GM18873 (cell line): ENCODE results near the gene LTA4H.
A peak's percentile ranks its signal among the peaks of the same experiment; 100 is the strongest.
"Not testable (repeated sequence)": the region's sequence is repeated elsewhere in the genome, so short reads cannot be mapped to it uniquely, and the experiment has no call there.

Experiments used
- ATAC-seq: cut with Tn5 transposase; IDR thresholded peaks from one replicate; pipeline ENCODE4 v1.9.1; 2021; ENCODE audit warnings: mild to moderate bottlenecking, moderate library complexity, moderate number of reproducible peaks; ENCODE audit not compliant: unreplicated experiment, low FRiP score

The LTA4H gene

DNA sequence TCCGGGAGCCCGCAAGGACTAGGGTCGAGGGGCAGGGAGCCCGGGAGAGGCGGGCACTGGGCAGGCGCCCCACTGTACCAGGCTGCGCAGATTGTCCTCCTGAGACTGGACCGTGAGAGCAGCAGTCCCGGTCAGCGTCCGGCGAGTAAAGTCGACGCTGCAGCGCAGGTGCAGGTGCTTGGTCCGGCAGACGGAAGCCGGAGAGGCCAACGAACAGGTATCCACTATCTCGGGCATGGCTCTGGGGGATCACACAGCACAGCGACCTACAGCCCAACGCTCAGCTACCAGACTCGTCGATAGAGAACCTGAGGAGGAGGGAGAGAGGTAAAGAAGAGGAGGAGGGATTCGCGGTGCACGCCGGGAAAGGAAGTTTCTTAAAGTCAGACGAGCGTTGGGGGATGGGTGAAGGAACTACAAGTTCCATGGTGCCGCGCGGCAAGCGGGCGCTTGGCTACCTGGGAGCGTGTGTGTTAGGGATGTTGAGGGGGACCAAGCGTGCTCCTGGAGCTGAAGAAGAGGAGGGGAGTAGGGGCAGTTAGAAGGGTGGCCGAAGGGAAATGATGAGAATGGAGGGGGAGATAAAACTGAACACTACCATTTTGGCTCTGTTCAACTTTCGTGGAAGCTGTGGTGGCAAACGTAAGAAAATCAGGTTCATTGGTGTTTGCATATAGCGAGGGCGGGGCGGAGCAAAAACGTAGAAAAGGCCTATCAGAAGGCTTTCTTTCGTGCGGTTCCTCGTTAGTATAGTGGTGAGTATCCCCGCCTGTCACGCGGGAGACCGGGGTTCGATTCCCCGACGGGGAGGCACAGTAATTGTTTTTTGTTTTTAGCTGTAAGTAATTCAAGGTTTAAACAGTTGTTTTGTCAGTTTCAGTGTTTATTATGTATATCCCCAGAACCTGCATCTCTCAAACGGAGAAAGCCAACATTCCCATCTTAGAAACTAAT is at the start of gene LTA4H:
LTA4H (minus strand) TSS at position 305 of the 954 bp plus-strand sequence; CDS start at position 237, 68 bp downstream.
- peak; percentile 89 for ATAC-seq

DNA sequence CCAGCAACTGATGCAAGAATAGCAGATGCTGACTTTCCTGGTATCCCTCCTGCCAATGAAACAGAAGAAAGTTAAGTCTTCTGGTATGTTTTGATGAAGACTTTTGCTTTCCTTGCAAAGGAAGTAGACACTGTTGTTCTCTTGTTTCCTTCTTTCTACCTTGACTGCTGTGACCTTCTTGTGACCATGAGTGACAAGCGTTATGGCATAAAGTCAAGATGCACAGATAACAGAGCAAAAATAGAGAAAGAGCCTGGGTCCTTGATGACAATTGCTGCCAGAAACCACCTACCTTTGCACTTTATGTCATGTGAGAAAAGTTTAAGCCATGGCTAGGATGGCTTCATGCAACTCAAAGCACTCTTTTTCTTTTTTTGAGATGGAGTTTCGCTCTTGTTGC is 49.2 kb upstream of the LTA4H start:
- ATAC-seq, result no peak

DNA sequence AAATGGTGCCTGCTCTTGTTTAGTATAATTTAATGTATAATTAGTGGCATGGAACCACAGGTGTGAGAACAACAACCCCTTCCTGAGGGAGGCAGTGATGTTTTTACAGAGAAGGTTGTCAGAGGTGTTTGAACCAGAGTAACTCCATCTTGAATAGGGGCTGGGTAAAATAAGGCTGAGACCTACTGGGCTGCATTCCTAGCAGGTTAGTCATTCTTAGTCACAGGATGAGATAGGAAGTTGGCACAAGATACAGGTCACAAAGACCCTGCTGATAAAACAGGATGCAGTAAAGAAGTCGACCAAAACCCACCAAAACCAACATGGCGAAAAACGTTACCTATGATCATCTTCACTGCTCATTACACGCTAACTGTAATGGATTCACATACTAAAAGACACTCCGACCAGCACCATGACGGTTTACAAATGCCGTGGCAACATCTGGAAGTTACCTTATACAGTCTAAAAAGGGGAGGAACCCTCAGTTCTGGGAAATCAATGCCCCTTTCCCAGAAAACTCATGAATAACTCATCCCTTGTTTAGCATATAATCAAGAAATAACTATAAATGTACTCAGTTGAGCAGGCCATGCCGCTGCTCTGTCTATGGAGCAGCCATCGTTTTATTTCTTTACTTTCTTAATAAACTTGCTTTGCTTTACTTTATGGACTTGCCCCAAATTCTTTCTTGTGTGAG is 47.8 kb upstream of the LTA4H start:
- ATAC-seq, result no peak

DNA sequence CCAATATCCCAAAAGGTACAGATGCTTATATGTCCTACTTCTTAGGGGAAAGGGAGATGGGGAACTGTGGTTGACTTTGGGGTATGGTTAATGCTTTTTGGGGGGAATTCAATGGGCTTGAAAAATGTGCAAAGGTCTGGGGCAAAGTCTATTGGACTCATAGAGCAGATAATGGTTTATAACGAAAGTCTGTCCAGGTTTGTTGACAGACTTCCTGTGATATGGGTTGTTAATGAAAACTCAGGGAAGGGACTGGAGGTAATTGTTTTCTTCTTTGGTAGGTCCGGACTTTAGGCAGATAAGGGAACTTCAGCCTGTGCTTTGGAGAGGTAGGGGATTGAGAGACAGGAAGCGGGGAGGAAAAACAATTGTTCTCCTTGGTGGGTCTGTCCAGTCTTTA is 46.2 kb upstream of the LTA4H start:
- ATAC-seq, result no peak

DNA sequence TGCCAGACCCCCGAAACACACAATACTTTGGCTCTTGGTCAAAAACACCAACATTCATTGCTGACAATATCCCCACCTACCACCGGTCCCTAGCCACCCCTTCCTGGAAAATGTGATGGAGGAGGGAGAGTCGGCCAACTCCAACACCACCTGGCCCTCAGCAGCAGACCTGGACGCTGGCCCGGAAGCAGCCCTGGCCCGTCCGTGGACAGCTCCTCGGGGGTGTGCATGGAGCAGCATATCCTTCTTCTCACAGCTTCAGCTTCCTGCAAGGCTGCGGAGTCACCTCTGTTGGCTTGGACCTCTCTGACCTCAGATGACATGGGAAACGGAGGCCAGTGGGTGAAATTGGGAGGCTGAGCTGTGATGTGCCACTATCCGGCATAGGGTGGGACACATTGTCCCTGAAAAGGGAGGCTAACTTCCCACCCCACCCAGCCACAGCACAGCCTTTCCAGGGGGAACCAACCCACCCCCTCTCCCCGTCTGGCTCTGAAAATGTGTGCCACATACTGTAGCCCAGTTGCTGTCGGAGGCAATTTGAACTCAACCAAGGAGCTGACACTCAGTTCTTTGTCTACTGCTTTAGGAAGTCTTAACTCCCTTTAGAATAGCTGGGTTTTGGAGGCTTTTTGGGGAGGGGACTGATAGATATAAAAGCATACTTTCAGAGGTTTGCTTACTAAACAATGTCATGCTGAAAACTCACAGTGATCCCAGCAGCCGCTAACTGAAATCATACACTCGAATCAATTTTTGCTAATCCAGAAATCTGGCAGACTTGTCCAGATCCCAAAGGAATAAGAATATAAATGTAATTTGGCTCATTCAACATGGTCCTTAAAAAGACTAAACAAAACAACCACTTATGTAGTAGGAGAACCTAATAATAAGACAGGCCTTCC is 43.1 kb upstream of the LTA4H start:
- ATAC-seq, result no peak

DNA sequence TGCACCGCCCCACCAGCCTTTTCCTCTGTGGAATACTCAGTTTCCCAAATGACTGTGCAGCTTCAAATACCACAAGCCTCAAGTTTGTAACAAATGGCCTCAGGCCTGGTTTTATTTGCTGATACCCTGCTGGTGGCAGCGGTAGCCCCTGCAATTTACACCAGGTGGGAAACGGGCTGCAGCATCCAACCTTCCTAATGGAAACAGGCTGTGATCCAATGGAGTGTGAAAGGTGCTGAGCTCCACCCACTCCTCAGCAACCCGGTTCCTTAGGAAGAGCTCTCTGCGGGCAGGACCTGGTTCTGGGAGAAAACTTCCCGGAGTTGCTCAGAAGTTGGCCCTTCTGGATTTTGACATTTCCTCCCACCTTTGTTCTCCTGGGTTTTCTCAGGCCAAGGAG is 41.7 kb upstream of the LTA4H start:
- ATAC-seq, result no peak

DNA sequence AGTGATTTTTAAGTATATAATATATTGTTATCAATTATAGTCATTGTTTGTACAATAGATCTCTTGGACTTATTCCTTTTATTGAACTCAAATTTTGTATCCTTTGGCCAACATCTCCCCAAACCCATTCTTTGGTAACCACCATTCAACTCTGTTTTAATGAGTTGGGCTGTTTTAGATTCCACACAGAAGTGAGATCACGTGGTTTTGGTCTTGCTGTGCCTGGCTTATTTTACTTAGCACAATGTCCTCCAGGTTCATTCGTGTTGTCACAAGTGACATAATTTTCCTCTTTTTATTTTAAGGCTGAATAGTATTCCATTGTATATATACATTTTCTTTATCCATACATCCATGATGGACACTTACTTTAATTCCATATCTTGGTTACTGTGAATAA is 40.2 kb upstream of the LTA4H start:
- no peak for ATAC-seq

DNA sequence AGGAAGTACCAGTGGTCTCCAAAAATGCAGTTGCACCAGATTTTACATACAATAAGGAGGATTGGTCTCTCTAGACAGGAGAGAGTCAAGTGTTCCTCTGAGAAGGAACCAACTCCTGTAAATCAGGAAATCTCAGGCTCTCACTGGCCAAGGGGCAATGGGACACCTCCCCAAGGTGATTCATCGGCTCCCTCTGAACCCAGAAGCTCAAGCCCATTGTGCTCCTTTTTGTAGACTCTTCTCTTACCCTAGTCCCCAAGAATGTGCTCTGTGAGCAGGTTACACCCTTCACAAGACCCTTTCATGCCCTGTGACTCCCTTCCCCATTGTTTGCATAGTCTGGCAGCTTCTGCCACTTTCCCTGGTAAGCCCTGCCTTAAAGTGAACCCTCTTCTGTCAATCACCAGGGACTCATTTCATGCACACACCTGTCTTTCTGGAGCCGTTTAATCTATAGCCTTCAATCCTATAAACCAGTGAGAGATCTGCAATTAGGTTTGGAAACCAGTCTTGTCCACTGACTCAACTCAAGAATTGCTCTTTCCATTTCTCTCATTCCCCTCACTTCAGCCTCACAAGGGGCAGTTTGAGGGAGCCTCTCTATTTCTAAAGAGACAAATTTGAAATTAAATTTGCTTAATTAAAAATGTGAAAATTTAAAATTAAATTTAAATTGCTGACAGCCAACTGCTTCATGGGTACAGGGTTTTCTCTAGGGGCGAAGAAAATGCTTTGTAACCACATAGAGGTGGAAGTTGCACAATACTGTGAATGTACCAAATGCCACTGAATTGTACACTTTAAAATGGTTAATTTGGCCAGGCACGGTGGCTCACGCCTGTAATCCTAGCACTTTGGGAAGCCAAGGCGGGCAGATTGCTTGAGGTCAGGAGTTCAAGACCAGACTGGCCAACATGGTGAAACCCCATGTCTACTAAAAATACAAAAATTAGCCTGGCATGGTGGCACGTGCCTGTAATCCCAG is 38.3 kb upstream of the LTA4H start:
- no peak for ATAC-seq

DNA sequence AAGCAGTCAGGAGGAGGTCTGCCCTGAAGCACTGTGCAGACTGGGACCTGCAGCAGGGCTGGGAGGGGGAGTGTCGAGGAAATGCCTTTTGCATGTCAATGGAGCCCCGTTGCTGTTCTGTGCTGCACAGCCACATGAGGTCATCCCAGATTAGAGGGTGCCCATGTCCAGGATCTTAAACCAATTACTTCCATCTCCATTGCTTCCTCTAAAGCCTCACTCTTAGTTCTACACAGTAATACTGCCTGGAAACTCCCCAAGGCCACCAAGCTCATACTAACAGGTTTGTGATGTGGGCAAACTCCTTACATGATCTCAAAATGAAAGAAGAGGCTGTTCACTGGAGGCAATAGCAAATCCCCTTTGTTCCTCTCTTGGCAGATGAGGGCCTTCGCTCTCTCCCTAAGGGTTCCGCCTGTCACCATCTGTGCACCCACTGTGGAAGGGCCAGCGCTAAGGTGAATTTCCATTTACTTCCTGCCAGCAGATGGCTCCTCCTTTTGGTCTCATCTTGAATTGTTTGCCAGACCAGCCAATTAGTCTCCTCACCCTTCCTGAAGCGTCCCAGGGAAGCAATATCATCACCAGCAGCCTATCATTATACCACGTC is 35.4 kb upstream of the LTA4H start:
- ATAC-seq, result no peak

DNA sequence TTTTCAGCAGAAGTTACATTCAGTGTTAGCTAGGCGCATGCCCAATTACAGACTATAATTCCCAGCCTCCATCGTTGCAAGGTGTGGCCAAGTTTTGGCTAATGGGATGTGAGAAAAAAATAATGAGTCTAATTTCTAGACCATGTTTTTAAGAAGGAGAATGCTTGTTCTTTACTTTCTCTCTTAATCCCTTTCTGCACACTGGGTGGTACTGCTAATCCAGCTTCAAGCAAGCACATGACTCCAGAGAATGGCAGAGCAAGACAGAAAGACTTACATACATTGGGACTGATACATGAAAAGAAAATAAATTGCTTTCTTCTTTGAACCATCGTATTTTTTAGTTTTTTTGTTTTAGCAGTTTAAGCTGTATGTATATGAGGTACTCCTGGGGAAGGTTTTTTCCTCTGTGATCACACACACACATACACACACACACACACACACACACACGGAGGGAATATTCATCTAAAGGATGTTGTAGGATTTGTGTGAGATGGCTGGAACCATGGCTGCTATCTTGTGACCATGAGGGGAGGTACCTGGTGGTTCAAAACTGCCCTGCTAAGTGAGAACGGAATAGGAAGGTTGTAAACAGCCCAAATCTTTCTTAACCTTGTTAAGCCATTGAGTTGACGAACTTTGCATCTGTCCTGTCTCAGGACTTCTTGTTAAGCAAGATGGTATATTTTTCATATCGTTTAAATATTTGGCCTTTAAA is 34.3 kb upstream of the LTA4H start:
- no peak for ATAC-seq

DNA sequence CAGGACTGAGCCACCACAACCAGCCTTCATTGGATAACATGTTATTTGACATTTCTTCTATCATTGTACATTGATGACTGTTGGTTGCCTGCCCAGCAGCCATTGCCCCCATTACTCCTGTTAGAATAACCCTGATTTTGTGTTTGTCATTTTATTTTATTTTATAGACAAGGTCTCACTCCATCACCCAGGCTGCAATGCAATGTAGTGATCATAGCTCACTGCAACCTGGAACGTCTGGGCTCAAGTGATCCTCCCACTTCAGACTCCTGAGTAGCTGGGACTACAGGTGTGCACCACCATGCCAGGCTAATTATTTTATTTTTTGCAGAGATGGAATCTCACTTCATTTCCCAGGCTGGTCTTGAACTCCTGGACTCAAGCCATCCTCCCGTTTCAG is 33.2 kb upstream of the LTA4H start:
- ATAC-seq, result no peak

DNA sequence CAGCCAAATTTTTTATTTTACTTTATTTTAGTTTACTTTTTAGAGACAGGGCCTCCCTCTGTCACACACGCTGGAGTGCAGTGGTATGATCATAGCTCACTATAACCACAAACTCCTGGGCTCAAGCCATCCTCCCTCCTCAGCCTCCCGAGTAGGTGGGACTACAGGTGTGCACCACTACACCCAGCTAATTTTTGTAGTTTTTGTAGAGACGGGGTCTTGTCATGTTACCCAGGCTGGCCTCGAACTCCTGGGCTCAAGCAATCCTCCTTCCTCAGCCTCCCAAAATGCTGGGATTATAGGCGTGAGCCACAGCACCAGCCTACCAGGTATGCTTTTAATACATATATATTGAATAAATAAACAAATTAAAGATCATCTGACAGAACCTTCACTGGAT is 32.7 kb upstream of the LTA4H start:
- ATAC-seq, result no peak

DNA sequence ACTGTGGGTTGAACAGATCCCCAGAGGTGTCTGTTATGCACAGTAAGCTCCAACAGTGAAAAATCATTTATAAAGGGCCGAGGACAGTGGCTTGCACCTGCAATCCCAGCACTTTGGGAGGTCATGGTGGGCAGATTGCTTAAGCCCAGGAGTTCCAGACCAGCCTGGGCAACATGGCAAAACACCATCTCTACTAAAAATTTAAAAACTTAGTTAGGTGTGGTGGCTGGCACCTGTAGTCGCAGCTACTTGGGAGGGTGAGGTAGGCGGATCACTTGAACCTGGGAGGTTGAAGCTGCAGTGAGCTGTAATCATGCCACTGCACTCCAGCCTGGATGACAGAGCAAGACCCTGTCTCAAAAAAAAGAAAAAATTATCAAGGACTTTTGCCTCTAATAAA is 30.4 kb upstream of the LTA4H start:
- ATAC-seq, result not testable (repeated sequence)

DNA sequence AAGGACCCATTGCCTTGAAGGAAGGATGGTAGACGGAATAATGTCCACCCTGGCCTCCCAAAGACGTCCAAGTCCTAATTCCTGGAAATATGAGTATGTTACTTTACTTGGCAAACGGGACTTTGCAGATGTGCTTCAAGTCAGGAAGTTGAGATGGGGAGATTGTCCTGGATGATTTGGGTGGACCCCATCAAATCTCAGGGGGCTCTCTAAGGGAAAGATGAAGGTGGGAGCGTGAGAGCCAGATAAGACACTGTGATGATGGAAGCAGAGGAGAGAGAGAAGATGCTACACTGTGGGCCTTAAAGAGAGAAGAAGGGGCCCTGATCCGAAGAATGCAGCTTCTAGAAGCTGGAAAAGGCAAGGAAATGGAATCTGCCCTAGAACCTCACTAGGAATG is 29.6 kb upstream of the LTA4H start:
- no peak for ATAC-seq

DNA sequence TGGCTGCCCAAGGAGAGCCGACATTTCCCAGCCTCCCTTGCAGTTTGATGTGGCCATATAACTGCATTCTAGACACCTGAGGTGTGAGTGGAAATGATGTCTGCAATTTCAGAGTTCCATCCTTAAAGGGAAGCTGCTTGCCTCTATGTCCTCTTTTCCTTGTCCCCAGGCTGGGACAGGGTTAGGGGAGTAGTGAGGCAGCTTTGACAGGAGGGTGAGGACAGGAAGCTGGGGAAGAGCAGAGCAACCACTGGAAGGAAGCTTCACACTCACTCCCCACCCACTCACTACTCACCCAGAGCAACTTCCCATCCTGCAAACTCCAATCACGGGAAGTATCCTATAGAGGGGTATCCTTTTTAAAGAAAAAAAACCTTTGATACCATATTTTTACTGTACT is 28.9 kb upstream of the LTA4H start:
- ATAC-seq, result no peak

DNA sequence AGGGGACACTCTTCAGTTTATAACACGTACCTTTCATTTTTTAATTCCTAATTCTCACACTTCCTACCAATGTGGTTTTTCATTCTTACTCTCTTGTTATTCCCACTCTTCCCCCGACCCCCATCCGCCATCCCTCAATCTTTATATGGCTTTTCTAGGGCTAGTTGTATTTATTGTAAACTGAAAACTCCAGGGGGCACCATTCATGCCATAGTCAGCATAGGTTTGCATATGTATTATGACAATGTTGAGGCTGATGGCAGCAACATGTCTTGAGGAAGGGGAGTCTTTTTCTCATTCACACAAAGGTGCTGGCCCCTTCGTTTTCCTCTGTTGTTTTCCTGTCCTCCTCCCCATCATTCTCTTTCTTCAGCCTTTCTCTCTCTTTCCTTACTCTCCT is 27.7 kb upstream of the LTA4H start:
- no peak for ATAC-seq

DNA sequence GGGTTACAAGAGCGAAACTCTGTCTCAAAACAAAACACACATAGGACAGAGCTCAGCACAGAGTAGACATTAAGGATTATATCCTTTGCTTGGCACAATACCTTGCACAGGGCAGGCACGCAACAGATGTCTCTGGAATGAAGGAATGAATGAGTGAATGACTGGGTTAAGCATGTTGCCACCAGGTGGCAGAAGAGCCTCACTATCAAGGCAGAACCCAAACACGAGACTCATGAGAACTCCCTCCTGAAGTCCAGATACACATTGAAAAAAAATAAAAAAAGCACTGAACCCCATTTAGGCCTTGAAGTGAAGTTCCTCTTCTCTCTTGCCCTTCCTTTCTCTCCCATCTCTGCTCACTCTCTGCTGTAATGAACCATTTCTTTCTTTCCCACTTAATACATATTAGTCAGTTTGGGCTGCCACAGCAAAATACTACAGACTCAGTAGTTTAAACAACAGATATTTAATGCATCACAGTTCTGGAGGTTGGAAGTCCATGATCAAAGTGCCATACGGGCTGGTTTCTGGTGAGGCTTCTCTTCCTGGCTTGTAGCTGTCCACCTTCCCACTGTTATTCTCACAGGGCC is 26.6 kb upstream of the LTA4H start:
- ATAC-seq, result peak; percentile 78

DNA sequence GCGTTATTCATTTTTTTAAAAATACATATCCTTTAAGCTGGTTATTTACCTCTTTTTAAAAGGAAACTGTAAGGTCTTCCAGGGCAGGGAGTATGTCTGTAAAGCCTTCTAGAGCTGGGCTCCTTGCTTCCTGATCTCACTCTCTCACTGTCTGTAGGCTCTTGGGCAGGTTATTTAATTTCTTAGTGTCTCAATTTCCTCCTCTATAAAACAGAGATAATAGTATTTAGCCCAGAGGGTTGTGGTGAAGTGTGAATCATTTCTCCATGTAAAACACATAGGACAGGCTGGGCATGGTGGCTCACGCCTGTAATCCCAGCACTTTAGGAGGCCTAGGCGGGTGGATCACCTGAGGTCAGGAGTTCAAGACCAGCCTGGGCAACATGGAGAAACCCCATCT is 25.9 kb upstream of the LTA4H start:
- no peak for ATAC-seq
